Neural progenitor cell (in vitro differentiated cells): ENCODE results near the gene TJP1. TPM values are rescaled to one million over a fixed set of nuclear protein-coding genes. Genes with fewer than 3 reads are reported as not detected.
A peak's percentile ranks its signal among the peaks of the same experiment; 100 is the strongest.
"Not testable (repeated sequence)": the region's sequence is repeated elsewhere in the genome, so short reads cannot be mapped to it uniquely, and the experiment has no call there.

Experiments used
- DNase-seq: peaks from one replicate; pipeline ENCODE4 v3.0.0-alpha.2; 2016; ENCODE audit warnings: low spot score
- H2AFZ ChIP-seq: fragments of 200-600 bp; sonication (generic); replicated peaks from 2 replicates; pipeline ENCODE4 v1.6.1; 2016; ENCODE audit warnings: antibody characterized with exemption
- H3F3A ChIP-seq: fragments of 200-600 bp; sonication (generic); 2 replicates; pipeline ENCODE4 v1.6.1; 2016; ENCODE audit warnings: antibody characterized with exemption, low read depth
- H3K27ac ChIP-seq: fragments of 200-600 bp; sonication (generic); 2 replicates; pipeline ENCODE4 v1.5.1; 2016; ENCODE audit warnings: mild to moderate bottlenecking
- H3K27me3 ChIP-seq: fragments of 200-600 bp; sonication (generic); 2 replicates; pipeline ENCODE4 v1.6.1; 2016; ENCODE audit warnings: mild to moderate bottlenecking, moderate library complexity
- H3K36me3 ChIP-seq: fragments of 200-600 bp; sonication (generic); 2 replicates; pipeline ENCODE4 v1.5.1; 2016
- H3K4me1 ChIP-seq: fragments of 200-600 bp; sonication (generic); 2 replicates; pipeline ENCODE4 v1.6.1; 2016; ENCODE audit warnings: mixed run types
- H3K4me2 ChIP-seq: fragments of 200-600 bp; sonication (generic); 2 replicates; pipeline ENCODE4 v1.6.1; 2016
- H3K4me3 ChIP-seq: fragments of 200-600 bp; sonication (generic); 2 replicates; pipeline ENCODE4 v1.5.1; 2016
- H3K79me2 ChIP-seq: fragments of 200-600 bp; sonication (generic); 2 replicates; pipeline ENCODE4 v1.6.1; 2016; ENCODE audit warnings: low read depth
- H3K9ac ChIP-seq: fragments of 200-600 bp; sonication (generic); 2 replicates; pipeline ENCODE4 v1.6.1; 2016
- H3K9me3 ChIP-seq: fragments of 200-600 bp; sonication (generic); 2 replicates; pipeline ENCODE4 v1.5.1; 2016; ENCODE audit warnings: low read depth
- H4K20me1 ChIP-seq: fragments of 200-600 bp; sonication (generic); 2 replicates; pipeline ENCODE4 v1.6.1; 2016; ENCODE audit warnings: low read depth
- H3K27ac Mint-ChIP-seq: 3 replicates; pipeline ENCODE4 v1.8.0; 2021; ENCODE audit warnings: mixed read lengths
- H3K27me3 Mint-ChIP-seq: 2 replicates; pipeline ENCODE4 v1.8.0; 2022; ENCODE audit warnings: low read depth, mild to moderate bottlenecking, inconsistent platforms, moderate library complexity, mixed read lengths; ENCODE audit not compliant: insufficient read depth
- H3K36me3 Mint-ChIP-seq: 3 replicates; pipeline ENCODE4 v1.8.0; 2021; ENCODE audit warnings: mixed read lengths
- H3K4me1 Mint-ChIP-seq: 3 replicates; pipeline ENCODE4 v1.8.0; 2021; ENCODE audit warnings: mixed read lengths
- H3K4me3 Mint-ChIP-seq: 3 replicates; pipeline ENCODE4 v1.8.0; 2021; ENCODE audit warnings: mild to moderate bottlenecking, moderate library complexity, mixed read lengths
- H3K9me3 Mint-ChIP-seq: 3 replicates; pipeline ENCODE4 v1.8.0; 2020; ENCODE audit warnings: mixed read lengths
- EZH2 ChIP-seq: fragments of 200-600 bp; sonication (generic); IDR thresholded peaks from 2 replicates; pipeline ENCODE4 v1.6.1; 2017; ENCODE audit warnings: antibody characterized with exemption, mild to moderate bottlenecking, moderate library complexity
- EZH2phosphoT487 ChIP-seq: fragments of 200-600 bp; sonication (generic); IDR thresholded peaks from 2 replicates; pipeline ENCODE4 v1.6.1; 2017; ENCODE audit warnings: antibody characterized with exemption
- total RNA-seq: library from RNA; depleted of rRNA; stranded (reverse); fragments of >200 nt; gene quantifications from 2 replicates; pipeline ENCODE4 v1.2.3, GENCODE V29; 2015; ENCODE audit warnings: low replicate concordance
- TF ChIP-seq, protein P1 (sequence below): fragments of 200-600 bp; sonication (generic); IDR thresholded peaks from 2 replicates; pipeline ENCODE4 v1.5.1; 2017; ENCODE audit warnings: antibody characterized with exemption, mild to moderate bottlenecking

Gene TJP1
- total RNA-seq, 1 donor from 2014 or later: 126 TPM

GRCh38 chr15:29668120-29668602, 154.1 kb downstream of the TJP1 start:
- Mint-ChIP-seq H3K27me3 (peaks cover 9% of the 10 kb centered on the region), H3K36me3 (no peaks in the 10 kb centered on the region), H3K4me1 (peaks cover 23% of the 10 kb centered on the region), H3K9me3 (no peaks in the 10 kb centered on the region), H3K4me3 (no peak overlapping the region), H3K27ac (no peak overlapping the region)
- H3K9me3 ChIP-seq: no peaks in the 10 kb centered on the region
- no peak for TF ChIP-seq EZH2phosphoT487
- TF ChIP-seq, protein P1, sequence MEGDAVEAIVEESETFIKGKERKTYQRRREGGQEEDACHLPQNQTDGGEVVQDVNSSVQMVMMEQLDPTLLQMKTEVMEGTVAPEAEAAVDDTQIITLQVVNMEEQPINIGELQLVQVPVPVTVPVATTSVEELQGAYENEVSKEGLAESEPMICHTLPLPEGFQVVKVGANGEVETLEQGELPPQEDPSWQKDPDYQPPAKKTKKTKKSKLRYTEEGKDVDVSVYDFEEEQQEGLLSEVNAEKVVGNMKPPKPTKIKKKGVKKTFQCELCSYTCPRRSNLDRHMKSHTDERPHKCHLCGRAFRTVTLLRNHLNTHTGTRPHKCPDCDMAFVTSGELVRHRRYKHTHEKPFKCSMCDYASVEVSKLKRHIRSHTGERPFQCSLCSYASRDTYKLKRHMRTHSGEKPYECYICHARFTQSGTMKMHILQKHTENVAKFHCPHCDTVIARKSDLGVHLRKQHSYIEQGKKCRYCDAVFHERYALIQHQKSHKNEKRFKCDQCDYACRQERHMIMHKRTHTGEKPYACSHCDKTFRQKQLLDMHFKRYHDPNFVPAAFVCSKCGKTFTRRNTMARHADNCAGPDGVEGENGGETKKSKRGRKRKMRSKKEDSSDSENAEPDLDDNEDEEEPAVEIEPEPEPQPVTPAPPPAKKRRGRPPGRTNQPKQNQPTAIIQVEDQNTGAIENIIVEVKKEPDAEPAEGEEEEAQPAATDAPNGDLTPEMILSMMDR: peak; percentile 89
- no peak for TF ChIP-seq EZH2
- DNase-seq: peak; percentile 91
- H3K27ac ChIP-seq: no peak overlapping the region
- no peaks in the 10 kb centered on the region for H3F3A ChIP-seq
- no peak overlapping the region for H3K4me2 ChIP-seq
- no peaks in the 10 kb centered on the region for H3K27me3 ChIP-seq
- no peak overlapping the region for H3K4me3 ChIP-seq
- H3K9ac ChIP-seq: no peak overlapping the region
- H3K79me2 ChIP-seq: no peaks in the 10 kb centered on the region
- no peaks in the 10 kb centered on the region for H4K20me1 ChIP-seq
- H2AFZ ChIP-seq: no peak overlapping the region
- H3K36me3 ChIP-seq: no peaks in the 10 kb centered on the region
- peaks cover 7% of the 10 kb centered on the region for H3K4me1 ChIP-seq

DNA sequence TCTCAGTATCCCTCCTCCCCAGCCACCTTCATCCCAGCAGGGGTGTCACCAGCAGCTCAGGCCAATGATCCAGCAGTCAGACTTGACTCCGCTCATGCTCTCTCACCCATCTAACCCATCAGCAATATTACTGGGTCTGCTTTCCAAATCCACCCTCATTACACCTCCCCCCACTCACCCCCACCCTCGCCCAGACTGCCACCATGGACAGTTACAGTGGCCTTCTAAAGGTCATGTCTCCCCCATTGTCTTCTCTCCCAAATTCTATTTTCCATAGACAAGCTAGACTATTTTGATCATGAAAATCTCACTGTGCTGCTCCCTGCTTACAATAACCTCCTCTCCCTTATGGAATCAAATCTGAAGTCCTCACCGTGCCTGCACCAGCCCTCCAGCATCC, 156.0 kb downstream of the TJP1 start:
- Histone ChIP-seq H3K9me3 (no peaks in the 10 kb centered on the region), H3K4me2 (no peak overlapping the region), H3K9ac (no peak overlapping the region), H4K20me1 (no peaks in the 10 kb centered on the region), H3K4me3 (no peak overlapping the region), H3F3A (no peaks in the 10 kb centered on the region), H2AFZ (no peak overlapping the region), H3K36me3 (no peaks in the 10 kb centered on the region), H3K79me2 (no peaks in the 10 kb centered on the region), H3K27ac (no peak overlapping the region), H3K4me1 (peaks cover under 1% of the 10 kb centered on the region), H3K27me3 (no peaks in the 10 kb centered on the region)
- Mint-ChIP-seq H3K4me1 (peaks cover 17% of the 10 kb centered on the region), H3K4me3 (no peak overlapping the region), H3K36me3 (no peaks in the 10 kb centered on the region), H3K27me3 (peaks cover 9% of the 10 kb centered on the region), H3K9me3 (no peaks in the 10 kb centered on the region), H3K27ac (peak overlapping the region; percentile 57)
- no peak for DNase-seq
- TF ChIP-seq EZH2phosphoT487 (no peak), EZH2 (no peak)
- TF ChIP-seq, protein P1: no peak

DNA sequence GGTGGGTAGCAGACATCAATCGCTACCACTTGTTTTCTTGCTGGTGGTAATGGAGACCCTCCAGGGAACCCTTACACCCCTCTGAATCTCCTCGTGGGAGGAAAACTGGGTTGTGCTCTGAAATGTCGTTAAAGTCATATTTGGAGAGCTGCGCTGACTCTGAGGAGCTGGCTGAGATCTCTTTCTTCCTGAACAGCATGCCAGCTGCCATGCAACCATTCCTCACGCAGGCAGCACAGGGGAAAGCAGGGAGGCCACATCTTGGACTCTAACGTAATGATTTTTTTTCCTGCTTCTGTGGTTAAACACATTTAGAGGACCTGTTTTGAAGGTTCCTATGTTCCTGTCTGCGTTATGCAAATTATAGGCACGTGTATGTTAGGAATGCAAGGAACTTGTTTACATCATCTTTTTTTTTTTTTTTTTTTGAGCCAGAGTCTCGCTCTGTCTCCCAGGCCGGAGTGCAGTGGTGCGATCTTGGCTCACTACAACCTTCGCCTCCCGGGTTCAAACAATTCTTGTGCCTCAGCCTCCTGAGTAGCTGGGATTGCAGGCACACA, 156.7 kb downstream of the TJP1 start:
- no peak overlapping the region for H3K4me3 Mint-ChIP-seq
- Histone ChIP-seq H3K9ac (no peak overlapping the region), H3F3A (no peaks in the 10 kb centered on the region), H4K20me1 (no peaks in the 10 kb centered on the region), H3K4me1 (no peaks in the 10 kb centered on the region), H2AFZ (peak overlapping the region; percentile 8), H3K4me3 (no peak overlapping the region), H3K4me2 (no peak overlapping the region), H3K27me3 (no peaks in the 10 kb centered on the region), H3K9me3 (no peaks in the 10 kb centered on the region), H3K27ac (no peak overlapping the region), H3K36me3 (no peaks in the 10 kb centered on the region), H3K79me2 (no peaks in the 10 kb centered on the region)
- H3K36me3 Mint-ChIP-seq: no peaks in the 10 kb centered on the region
- no peak for TF ChIP-seq EZH2
- peak overlapping the region; percentile 79 for H3K27ac Mint-ChIP-seq
- H3K27me3 Mint-ChIP-seq: peaks cover 7% of the 10 kb centered on the region
- H3K9me3 Mint-ChIP-seq: no peaks in the 10 kb centered on the region
- H3K4me1 Mint-ChIP-seq: peaks cover 11% of the 10 kb centered on the region
- no peak for DNase-seq

DNA sequence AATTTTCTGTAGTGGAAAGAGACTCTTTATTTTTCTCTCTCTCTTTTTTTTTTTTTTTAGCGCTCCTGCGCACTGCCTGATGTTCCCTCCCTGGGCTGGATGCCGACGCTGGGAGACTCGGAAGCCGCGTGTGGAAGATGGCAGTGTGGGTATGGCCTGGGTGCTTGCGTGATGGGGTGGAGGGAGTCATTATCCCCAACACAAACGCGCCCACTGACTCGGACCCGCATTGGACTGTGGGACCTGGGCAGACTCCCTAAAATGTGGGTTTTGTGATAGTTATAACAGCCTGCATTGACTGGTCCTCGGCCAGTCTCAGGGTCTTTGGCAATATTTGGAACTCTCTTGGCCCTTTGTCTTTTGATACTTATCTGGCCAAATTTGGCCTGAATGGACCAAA, 157.9 kb downstream of the TJP1 start:
- Mint-ChIP-seq H3K4me3 (no peak overlapping the region), H3K36me3 (no peaks in the 10 kb centered on the region), H3K4me1 (peaks cover 9% of the 10 kb centered on the region), H3K9me3 (no peaks in the 10 kb centered on the region), H3K27me3 (peaks cover 7% of the 10 kb centered on the region), H3K27ac (no peak overlapping the region)
- Histone ChIP-seq H3K4me1 (no peaks in the 10 kb centered on the region), H3K79me2 (no peaks in the 10 kb centered on the region), H4K20me1 (no peaks in the 10 kb centered on the region), H3K36me3 (no peaks in the 10 kb centered on the region), H3K4me2 (no peak overlapping the region), H3K27ac (no peak overlapping the region), H3K9me3 (no peaks in the 10 kb centered on the region), H3K4me3 (no peak overlapping the region), H3K9ac (no peak overlapping the region), H3K27me3 (no peaks in the 10 kb centered on the region), H3F3A (no peaks in the 10 kb centered on the region), H2AFZ (no peak overlapping the region)
- DNase-seq: no peak
- TF ChIP-seq EZH2phosphoT487 (no peak), EZH2 (no peak)
- TF ChIP-seq, protein P1: no peak

- H2AFZ ChIP-seq, H3K27ac ChIP-seq, H3K4me1 ChIP-seq, H3K27me3 Mint-ChIP-seq, H3F3A ChIP-seq, H3K4me3 ChIP-seq, H3K4me2 ChIP-seq, H3K27ac Mint-ChIP-seq, DNase-seq, H3K9ac ChIP-seq, H3K9me3 ChIP-seq, H3K36me3 Mint-ChIP-seq, H3K27me3 ChIP-seq, H3K4me1 Mint-ChIP-seq, H3K36me3 ChIP-seq, H4K20me1 ChIP-seq, H3K9me3 Mint-ChIP-seq, H3K79me2 ChIP-seq: not testable (repeated sequence)
- peak overlapping the region; percentile 31 for H3K4me3 Mint-ChIP-seq
Observed at GRCh38 chr15:29657476-29657817, 164.8 kb downstream of the TJP1 start.
